H1 (cell line): ENCODE data around the gene CAMTA1. TPM values are rescaled to one million over a fixed set of nuclear protein-coding genes. Genes with fewer than 3 reads are reported as not detected.

Experiments
- CTCF ChIA-PET: fragments of 300-600 bp; sonication (Branson Sonifier 250); formaldehyde crosslinking; loops from one replicate; lab custom pipeline; 2021; ENCODE audit not compliant: partially characterized antibody; lab: Charles Lee
- POLR2A ChIA-PET: fragments of 300-600 bp; sonication (Branson Sonifier 250); formaldehyde crosslinking; loops from one replicate; lab custom pipeline; 2021; ENCODE audit warnings: inconsistent platforms; ENCODE audit not compliant: partially characterized antibody; lab: Charles Lee
- DNase-seq, 2 experiments: peaks; one replicate each; pipeline versions ENCODE4 v3.0.0 to v3.0.0-alpha.2; 2010 to 2022; ENCODE audit warnings: low spot score in 2 of 2, low read depth in 1 of 2, mixed read lengths in 1 of 2
- FAIRE-seq: peaks from 2 replicates; lab custom pipeline; 2011; peaks lifted over from hg19 to GRCh38; lab: Jason Lieb, UNC
- H2AFZ ChIP-seq: 2 replicates; pipeline ENCODE4 v1.8.1; 2012; ENCODE audit warnings: low read length, inconsistent platforms
- H2AK5ac ChIP-seq: 2 replicates; pipeline ENCODE4 v1.6.1; 2013; ENCODE audit warnings: low read depth, low read length
- H2BK120ac ChIP-seq: replicated peaks from 2 replicates; pipeline ENCODE3; 2013; ENCODE audit warnings: low read depth, low read length, inconsistent platforms
- H2BK12ac ChIP-seq: 2 replicates; pipeline ENCODE4 v1.6.1; 2013; ENCODE audit warnings: low read depth, low read length
- H2BK15ac ChIP-seq: 2 replicates; pipeline ENCODE4 v1.6.1; 2013; ENCODE audit warnings: low read length
- H2BK20ac ChIP-seq: 2 replicates; pipeline ENCODE4 v1.6.1; 2013; ENCODE audit warnings: low read length
- H2BK5ac ChIP-seq: 2 replicates; pipeline ENCODE4 v1.6.1; 2013; ENCODE audit warnings: low read depth, low read length
- H3K14ac ChIP-seq: 2 replicates; pipeline ENCODE4 v1.6.1; 2013; ENCODE audit warnings: inconsistent platforms; ENCODE audit not compliant: insufficient read length
- H3K18ac ChIP-seq: 2 replicates; pipeline ENCODE4 v1.6.1; 2013; ENCODE audit warnings: low read length; ENCODE audit errors: extremely low read depth
- H3K23ac ChIP-seq: 2 replicates; pipeline ENCODE4 v1.6.1; 2013; ENCODE audit warnings: inconsistent platforms; ENCODE audit not compliant: insufficient read length
- H3K23me2 ChIP-seq: 2 replicates; pipeline ENCODE4 v1.6.1; 2013; ENCODE audit warnings: low read depth, low read length
- H3K27ac ChIP-seq: 2 replicates; pipeline ENCODE4 v1.6.1; 2011; ENCODE audit warnings: low read depth, low read length, inconsistent platforms
- H3K27me3 ChIP-seq, 4 experiments: replicated peaks in 1 of 4; 1 replicate in 1 of 4; 2 replicates in 3 of 4; pipeline versions ENCODE4 v1.6.1 to v1.8.1; 2011 to 2013; ENCODE audit warnings: low read length in 3 of 4, mild to moderate bottlenecking in 3 of 4, inconsistent platforms in 2 of 4, mixed read lengths in 2 of 4, moderate library complexity in 1 of 4; ENCODE audit not compliant: control insufficient read depth in 3 of 4, insufficient read depth in 3 of 4; ENCODE audit errors: extremely low read depth in 1 of 4
- H3K36me3 ChIP-seq, 4 experiments: 2 replicates each; pipeline versions ENCODE4 v1.6.1 to v1.8.1; 2011 to 2013; ENCODE audit warnings: mild to moderate bottlenecking in 4 of 4, low read length in 3 of 4, moderate library complexity in 2 of 4, control low read depth in 1 of 4, inconsistent platforms in 1 of 4; ENCODE audit not compliant: insufficient read depth in 4 of 4, control insufficient read depth in 2 of 4
- H3K4ac ChIP-seq: replicated peaks from 2 replicates; pipeline ENCODE3; 2013; ENCODE audit warnings: low read length, low read depth, mixed read lengths, inconsistent platforms; ENCODE audit not compliant: insufficient read length
- H3K4me1 ChIP-seq, 4 experiments: replicated peaks in 1 of 4; 1 replicate in 1 of 4; 2 replicates in 3 of 4; pipeline versions ENCODE4 v1.6.1 to v1.8.1; 2011 to 2013; ENCODE audit warnings: low read length in 3 of 4, inconsistent platforms in 2 of 4, mixed read lengths in 1 of 4; ENCODE audit not compliant: insufficient read depth in 4 of 4, control insufficient read depth in 3 of 4
- H3K4me2 ChIP-seq, 2 experiments: 2 replicates each; pipeline versions ENCODE4 v1.6.1 to v1.8.1; 2011 to 2013; ENCODE audit warnings: low read depth in 2 of 2, low read length in 2 of 2, control low read depth in 1 of 2, inconsistent platforms in 1 of 2, mild to moderate bottlenecking in 1 of 2; ENCODE audit not compliant: insufficient read depth in 1 of 2
- H3K4me3 ChIP-seq, 4 experiments: fragments of 200-600, 300-600 bp in 1 of 4; sonication (generic), shearing (Covaris generic), sonication (Bioruptor Twin) in 1 of 4; 2 replicates each; pipeline versions ENCODE4 v1.5.1 to v1.8.1; 2011 to 2016; ENCODE audit warnings: low read length in 4 of 4, low read depth in 3 of 4, control low read depth in 2 of 4, inconsistent platforms in 2 of 4, mild to moderate bottlenecking in 2 of 4, mixed read lengths in 1 of 4, moderate library complexity in 1 of 4; ENCODE audit not compliant: insufficient read depth in 2 of 4; ENCODE audit errors: extremely low read depth in 1 of 4
- H3K56ac ChIP-seq: replicated peaks from 2 replicates; pipeline ENCODE3; 2013; ENCODE audit warnings: low read depth, mild to moderate bottlenecking, mixed read lengths, low read length, inconsistent platforms; ENCODE audit not compliant: insufficient read length
- H3K79me1 ChIP-seq: 2 replicates; pipeline ENCODE4 v1.6.1; 2013; ENCODE audit warnings: low read depth, low read length, control low read depth
- H3K79me2 ChIP-seq, 2 experiments: 2 replicates each; pipeline versions ENCODE4 v1.6.1 to v1.8.1; 2012 to 2013; ENCODE audit warnings: low read length in 2 of 2, mild to moderate bottlenecking in 2 of 2, inconsistent platforms in 1 of 2; ENCODE audit not compliant: insufficient read depth in 2 of 2, control insufficient read depth in 1 of 2
- H3K9ac ChIP-seq, 4 experiments: replicated peaks in 1 of 4; 1 replicate in 1 of 4; 2 replicates in 3 of 4; pipeline versions ENCODE4 v1.6.1 to v1.8.1; 2011 to 2013; ENCODE audit warnings: low read depth in 3 of 4, low read length in 3 of 4, control low read depth in 2 of 4, mild to moderate bottlenecking in 2 of 4, moderate library complexity in 2 of 4, inconsistent platforms in 1 of 4; ENCODE audit errors: extremely low read depth in 1 of 4
- H3K9me3 ChIP-seq, 2 experiments: 2 replicates each; pipeline versions ENCODE4 v1.6.1 to v1.8.1; 2012 to 2013; ENCODE audit warnings: mild to moderate bottlenecking in 2 of 2, moderate library complexity in 2 of 2, control low read depth in 1 of 2, inconsistent platforms in 1 of 2, low read depth in 1 of 2, low read length in 1 of 2, mixed read lengths in 1 of 2; ENCODE audit not compliant: insufficient read depth in 2 of 2
- H4K20me1 ChIP-seq, 2 experiments: replicated peaks in 1 of 2; 2 replicates each; pipeline versions ENCODE3 to v1.8.1; 2011 to 2013; ENCODE audit warnings: inconsistent platforms in 2 of 2, low read length in 2 of 2, mild to moderate bottlenecking in 1 of 2; ENCODE audit not compliant: insufficient read depth in 2 of 2, control insufficient read depth in 1 of 2
- H4K5ac ChIP-seq: 2 replicates; pipeline ENCODE4 v1.6.1; 2013; ENCODE audit warnings: low read length, low read depth, mixed read lengths, inconsistent platforms; ENCODE audit not compliant: insufficient read length
- H4K8ac ChIP-seq: 2 replicates; pipeline ENCODE4 v1.8.0; 2013; ENCODE audit warnings: mild to moderate bottlenecking, moderate library complexity, low read length, inconsistent platforms; ENCODE audit not compliant: insufficient read depth; ENCODE audit errors: extremely low read depth
- H4K91ac ChIP-seq: replicated peaks from 2 replicates; pipeline ENCODE3; 2013; ENCODE audit warnings: low read length, mixed read lengths, inconsistent platforms; ENCODE audit not compliant: insufficient read length
- CHD1 ChIP-seq: IDR thresholded peaks from 2 replicates; pipeline ENCODE4 v1.6.1; 2012; ENCODE audit warnings: low read depth, low read length, improper control_type of control experiment
- EGR1 ChIP-seq: IDR thresholded peaks from 2 replicates; pipeline ENCODE4 v1.6.1; 2011; ENCODE audit warnings: low read depth, low read length, borderline replicate concordance
- EP300 ChIP-seq, 2 experiments: IDR thresholded peaks; 1 replicate in 1 of 2; 2 replicates in 1 of 2; pipeline ENCODE4 v1.6.1; 2011 to 2012; ENCODE audit warnings: low read depth in 2 of 2, low read length in 2 of 2, mild to moderate bottlenecking in 2 of 2, borderline replicate concordance in 1 of 2, inconsistent platforms in 1 of 2, moderate library complexity in 1 of 2
- GABPA ChIP-seq: IDR thresholded peaks from 2 replicates; pipeline ENCODE4 v1.6.1; 2011; ENCODE audit warnings: mild to moderate bottlenecking, low read length, moderate library complexity, borderline replicate concordance; ENCODE audit not compliant: insufficient read depth
- GTF2F1 ChIP-seq: IDR thresholded peaks from 2 replicates; pipeline ENCODE4 v1.6.1; 2012; ENCODE audit warnings: low read depth, low read length, improper control_type of control experiment, borderline replicate concordance
- JUN ChIP-seq: IDR thresholded peaks from 2 replicates; pipeline ENCODE4 v1.6.1; 2011; ENCODE audit warnings: low read depth, mild to moderate bottlenecking, improper control_type of control experiment, low read length
- JUND ChIP-seq: IDR thresholded peaks from 2 replicates; pipeline ENCODE4 v1.6.1; 2011; ENCODE audit warnings: mild to moderate bottlenecking, improper control_type of control experiment, low read length
- MAFK ChIP-seq: IDR thresholded peaks from 2 replicates; pipeline ENCODE4 v1.6.1; 2012; ENCODE audit warnings: low read depth, mild to moderate bottlenecking, improper control_type of control experiment, low read length
- POU5F1 ChIP-seq: IDR thresholded peaks from 2 replicates; pipeline ENCODE4 v1.6.1; 2011; ENCODE audit warnings: low read depth, mild to moderate bottlenecking, low read length, moderate library complexity
- RBBP5 ChIP-seq: IDR thresholded peaks from 2 replicates; pipeline ENCODE4 v1.7.1; 2012; ENCODE audit warnings: low read depth, mild to moderate bottlenecking, inconsistent platforms, low read length, moderate library complexity, borderline replicate concordance
- WGBS, 2 experiments: shearing (Covaris generic) in 1 of 2; methylation state at CpG; one replicate each; pipeline versions ENCODE4 v1.1.6 to v1.1.7; 2013 to 2015; ENCODE audit warnings: low lambda C conversion rate in 2 of 2, mixed read lengths in 2 of 2, inconsistent platforms in 1 of 2, low coverage in 1 of 2, missing lambda C conversion rate in 1 of 2; ENCODE audit not compliant: insufficient replicate concordance in 2 of 2, insufficient coverage in 1 of 2, insufficient read length in 1 of 2; ENCODE audit errors: extremely low coverage in 1 of 2, missing lambda C conversion rate in 1 of 2; 5-methylcytosine and 5-hydroxymethylcytosine counted together
- polyA plus RNA-seq, 7 experiments: library from polyadenylated mRNA; depleted of rRNA in 3 of 7; stranded (reverse) in 5 of 7; unstranded in 2 of 7; fragments of >200 nt in 5 of 7; fragments of 200-250 nt in 2 of 7; gene quantifications; 1 replicate in 5 of 7; 2 replicates in 1 of 7; 4 replicates in 1 of 7; pipeline versions ENCODE4 v1.2.1 to v1.2.3, GENCODE V29; 2011 to 2013; ENCODE audit warnings: missing spikeins in 2 of 7, mixed read lengths in 2 of 7
- total RNA-seq: library from RNA; stranded (reverse); fragmentation: NEBNext Ultra II Directional; extraction: Animal tissue kit (Norgen Biotek cat#: 25700); gene quantifications from 2 replicates; pipeline ENCODE4 v1.2.1, GENCODE V29; 2021

The CAMTA1 gene
- total and polyA plus RNA-seq, 2 of the 8 experiments (the other 6 are each of a cell fraction or from before 2014, with no cell fraction given), result 65.0 to 119 TPM

DNA sequence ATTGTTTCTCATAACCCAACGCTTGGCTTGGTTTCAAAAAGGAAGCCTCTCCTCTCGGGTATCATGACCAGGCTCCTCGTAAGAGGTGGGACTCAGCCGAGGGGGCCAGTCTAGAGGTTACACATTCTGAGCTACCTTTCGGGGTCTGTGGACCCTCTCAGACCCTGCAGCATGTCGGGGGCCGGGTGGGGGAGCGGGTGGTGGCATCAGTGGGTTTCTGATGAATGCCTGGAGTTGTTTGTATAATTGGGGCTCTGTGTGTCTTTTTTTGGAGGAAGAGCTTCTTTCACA, 229.3 kb downstream of the CAMTA1 start:
- H3K79me1 ChIP-seq, result no peaks in the 10 kb centered on the region
- no peak overlapping the region for H3K4ac ChIP-seq
- no peak overlapping the region for H4K91ac ChIP-seq
- no peak overlapping the region for H4K5ac ChIP-seq
- no peak overlapping the region for H2AK5ac ChIP-seq
- no peak overlapping the region for H3K4me3 ChIP-seq
- no peak for TF ChIP-seq JUN
- TF ChIP-seq CHD1, result no peak
- TF ChIP-seq EGR1, result no peak
- no peak for TF ChIP-seq POU5F1
- TF ChIP-seq JUND, result no peak
- TF ChIP-seq GABPA, result no peak
- no peak for TF ChIP-seq MAFK
- TF ChIP-seq EP300 (IDR thresholded peaks at IDR 0.05; ENCODE audit: borderline replicate concordance in 1 of 2, low read depth in 2 of 2, low read length in 2 of 2), result no peak
- TF ChIP-seq RBBP5, result no peak
- no peak for TF ChIP-seq GTF2F1
- TF ChIP-seq, all 59 proteins: peak for 0
- Histone ChIP-seq H4K8ac (no peak overlapping the region), H3K27me3 (no peaks in the 10 kb centered on the region), H3K23me2 (no peaks in the 10 kb centered on the region), H3K9me3 (no peaks in the 10 kb centered on the region), H3K4me1 (no peaks in the 10 kb centered on the region), H3K4me2 (no peak overlapping the region), H3K23ac (no peak overlapping the region), H2BK20ac (no peak overlapping the region), H2BK5ac (no peak overlapping the region), H4K20me1 (no peaks in the 10 kb centered on the region), H2BK15ac (no peak overlapping the region), H3K27ac (no peak overlapping the region), H2AFZ (no peak overlapping the region), H3K18ac (no peak overlapping the region), H2BK120ac (no peak overlapping the region), H3K56ac (no peak overlapping the region), H3K9ac (no peak overlapping the region), H3K36me3 (no peaks in the 10 kb centered on the region), H3K79me2 (no peaks in the 10 kb centered on the region), H3K14ac (no peak overlapping the region), H2BK12ac (no peak overlapping the region)
- DNase-seq, result no peak
- WGBS, 2 experiments, result 96% methylated on average over 8 of the region's 8 CpGs; no CpG with 5 or more reads in 1 of the 2 experiments
- CTCF ChIA-PET, result interaction anchor here (1.2 to 2.6 kb wide), 4 partner anchors 16 to 176 kb away, joined by 3 to 10 read pairs (median 8); no protein-coding TSS in a partner anchor
- no peak for FAIRE-seq
- POLR2A ChIA-PET, result no interaction called here
